GM10248 (cell line): ENCODE data around the gene MCF2L.

Source experiments
- CTCF ChIA-PET: fragments of 300-600 bp; sonication (Branson Sonifier 250); formaldehyde crosslinking; extraction: SDS; loops from one replicate; lab custom pipeline; 2021; ENCODE audit warnings: antibody characterized with exemption; lab: Yijun Ruan, JAX
- POLR2A ChIA-PET: fragments of 350-650 bp; sonication (Branson Sonifier 250); formaldehyde crosslinking; extraction: SDS; loops from one replicate; lab custom pipeline; 2020; ENCODE audit warnings: antibody characterized with exemption; lab: Yijun Ruan, JAX
- DNase-seq: peaks from one replicate; pipeline ENCODE4 v3.0.0; 2012; ENCODE audit errors: extremely low spot score
- TF ChIP-seq, protein P1 (sequence below): IDR thresholded peaks from 2 replicates; pipeline ENCODE4 v1.5.1; 2012; ENCODE audit warnings: mild to moderate bottlenecking, low read depth; ENCODE audit errors: extremely low read depth, missing control alignments, control extremely low read depth

MCF2L gene

DNA sequence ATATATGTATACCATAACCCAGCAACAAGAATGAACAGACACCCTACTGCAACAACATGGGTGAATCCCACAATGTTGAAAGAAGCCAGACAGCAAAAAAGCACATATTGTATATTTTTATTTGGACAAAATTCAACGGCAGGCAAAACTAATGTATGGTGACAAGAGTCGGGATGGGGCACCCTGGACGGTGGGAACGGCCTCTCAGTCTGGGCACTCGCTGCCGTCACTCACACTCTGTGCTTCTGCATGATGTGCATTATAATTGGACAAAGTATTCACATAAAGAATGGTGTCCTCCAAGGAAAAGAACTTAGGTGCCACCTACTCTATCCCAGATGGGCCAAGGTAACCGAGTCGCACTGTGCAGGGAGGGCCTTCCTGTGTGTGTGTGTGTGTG, 71.0 kb downstream of the MCF2L start:
- TF ChIP-seq, protein P1, sequence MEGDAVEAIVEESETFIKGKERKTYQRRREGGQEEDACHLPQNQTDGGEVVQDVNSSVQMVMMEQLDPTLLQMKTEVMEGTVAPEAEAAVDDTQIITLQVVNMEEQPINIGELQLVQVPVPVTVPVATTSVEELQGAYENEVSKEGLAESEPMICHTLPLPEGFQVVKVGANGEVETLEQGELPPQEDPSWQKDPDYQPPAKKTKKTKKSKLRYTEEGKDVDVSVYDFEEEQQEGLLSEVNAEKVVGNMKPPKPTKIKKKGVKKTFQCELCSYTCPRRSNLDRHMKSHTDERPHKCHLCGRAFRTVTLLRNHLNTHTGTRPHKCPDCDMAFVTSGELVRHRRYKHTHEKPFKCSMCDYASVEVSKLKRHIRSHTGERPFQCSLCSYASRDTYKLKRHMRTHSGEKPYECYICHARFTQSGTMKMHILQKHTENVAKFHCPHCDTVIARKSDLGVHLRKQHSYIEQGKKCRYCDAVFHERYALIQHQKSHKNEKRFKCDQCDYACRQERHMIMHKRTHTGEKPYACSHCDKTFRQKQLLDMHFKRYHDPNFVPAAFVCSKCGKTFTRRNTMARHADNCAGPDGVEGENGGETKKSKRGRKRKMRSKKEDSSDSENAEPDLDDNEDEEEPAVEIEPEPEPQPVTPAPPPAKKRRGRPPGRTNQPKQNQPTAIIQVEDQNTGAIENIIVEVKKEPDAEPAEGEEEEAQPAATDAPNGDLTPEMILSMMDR: no peak
- ChIA-PET POLR2A (no interaction called here), CTCF (interaction anchor here (1.8 kb wide), 1 partner anchor 10 kb away, joined by 4 read pairs; no protein-coding TSS in a partner anchor)
- no peak for DNase-seq

DNA sequence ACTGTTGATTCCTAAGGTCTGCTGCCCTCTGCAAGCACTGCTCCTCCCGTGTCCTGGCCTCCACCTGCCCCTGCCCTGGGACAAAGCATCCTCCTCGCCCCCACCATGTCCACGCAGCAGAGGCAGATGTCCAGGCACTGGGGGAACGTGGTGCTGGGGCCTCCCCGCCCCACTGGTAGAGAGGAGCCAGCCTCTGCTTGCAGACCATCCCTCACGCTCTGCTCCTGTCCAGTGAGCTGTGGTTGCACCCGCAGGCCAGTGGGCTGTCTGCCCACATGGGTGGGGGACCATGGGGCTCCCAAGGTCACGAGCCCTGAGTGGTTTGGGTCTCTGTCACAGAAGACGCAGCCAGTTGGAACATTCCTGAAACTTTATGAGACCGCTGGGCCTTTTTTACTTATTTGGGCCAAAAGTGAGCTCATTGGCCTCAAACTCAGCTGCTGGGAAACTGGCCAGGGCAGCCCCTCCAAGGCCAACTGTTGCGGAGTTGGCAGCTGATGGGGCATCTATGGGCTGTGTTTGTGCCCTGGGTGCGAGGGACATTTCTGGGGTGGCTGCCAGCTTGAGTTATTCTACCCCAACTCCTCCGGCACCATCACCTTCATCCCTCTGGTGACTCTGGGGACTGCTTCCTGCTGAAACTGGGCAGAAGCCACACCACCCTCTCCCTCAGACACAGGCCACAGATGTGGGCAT, 71.7 kb downstream of the MCF2L start:
- ChIA-PET POLR2A (no interaction called here), CTCF (interaction anchor here (1.5 kb wide), 1 partner anchor 13 kb away, joined by 3 read pairs; no protein-coding TSS in a partner anchor)
- TF ChIP-seq, protein P1: no peak
- DNase-seq: no peak

DNA sequence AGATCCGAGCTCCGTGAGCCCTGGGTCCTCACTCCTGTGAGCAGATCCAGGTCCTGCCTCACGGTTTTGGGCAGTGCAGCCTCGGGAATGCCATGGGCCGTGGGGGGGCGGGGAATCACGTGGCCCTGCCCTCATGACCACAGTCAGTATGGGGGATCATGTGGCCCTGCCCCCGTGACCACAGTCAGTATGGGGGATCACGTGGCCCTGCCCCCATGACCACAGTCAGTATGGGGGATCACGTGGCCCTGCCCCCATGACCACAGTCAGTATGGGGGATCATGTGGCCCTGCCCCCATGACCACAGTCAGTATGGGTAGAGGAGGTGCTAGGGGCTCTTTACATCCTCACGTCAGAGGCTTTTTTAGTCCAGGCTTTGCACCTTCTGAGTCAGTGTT, 72.3 kb downstream of the MCF2L start:
- DNase-seq: no peak
- TF ChIP-seq, protein P1: no peak
- ChIA-PET POLR2A (no interaction called here), CTCF (interaction anchor here (1.0 to 1.5 kb wide), 2 partner anchors 12 to 13 kb away, joined by 3 read pairs; no protein-coding TSS in a partner anchor)

DNA sequence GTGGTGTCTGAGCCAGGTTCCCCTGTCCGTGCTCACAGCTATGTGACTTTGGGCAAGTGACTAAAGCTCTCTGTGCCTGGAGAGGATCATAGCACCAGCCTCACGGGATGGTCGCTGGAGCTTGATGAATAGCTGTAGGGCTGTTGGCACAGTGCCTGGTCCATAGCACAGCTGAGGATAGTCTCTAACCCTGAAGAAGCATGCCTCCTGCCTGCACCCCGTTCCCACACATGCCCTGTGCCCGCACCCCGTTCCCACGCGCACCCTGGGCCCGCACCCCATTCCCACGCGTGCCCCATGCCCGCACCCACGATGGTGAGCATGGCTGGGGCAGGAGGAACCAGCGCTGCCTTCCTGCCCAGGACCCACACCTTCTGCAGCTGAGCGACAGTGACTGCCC, 72.9 kb downstream of the MCF2L start:
- TF ChIP-seq, protein P1: no peak
- ChIA-PET POLR2A (no interaction called here), CTCF (interaction anchor here (1.0 to 1.5 kb wide), 2 partner anchors 12 to 14 kb away, joined by 3 read pairs; no protein-coding TSS in a partner anchor)
- DNase-seq: no peak

DNA sequence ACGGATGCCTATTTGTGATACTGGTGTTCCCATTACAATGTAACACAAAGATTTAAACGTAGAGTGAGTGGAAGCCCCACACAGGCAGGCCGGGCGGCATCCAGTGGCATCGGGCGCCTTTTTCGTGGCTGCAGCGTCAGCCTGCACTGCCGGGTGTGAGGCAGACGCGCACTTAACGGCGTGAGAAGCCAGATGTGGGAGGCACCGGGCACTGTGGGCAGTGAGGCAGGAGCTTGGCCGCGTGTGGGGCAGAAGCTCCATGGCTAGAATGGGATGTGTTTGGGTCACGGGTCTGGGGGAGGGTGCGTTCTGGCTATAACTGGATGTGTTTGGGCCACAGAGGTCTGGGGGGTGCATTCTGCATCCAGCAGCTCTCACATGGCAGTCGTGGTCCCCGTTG, 73.4 kb downstream of the MCF2L start:
- TF ChIP-seq, protein P1: no peak
- ChIA-PET POLR2A (no interaction called here), CTCF (interaction anchor here (1.0 kb wide), 1 partner anchor 13 kb away, joined by 3 read pairs; no protein-coding TSS in a partner anchor)
- DNase-seq: no peak

DNA sequence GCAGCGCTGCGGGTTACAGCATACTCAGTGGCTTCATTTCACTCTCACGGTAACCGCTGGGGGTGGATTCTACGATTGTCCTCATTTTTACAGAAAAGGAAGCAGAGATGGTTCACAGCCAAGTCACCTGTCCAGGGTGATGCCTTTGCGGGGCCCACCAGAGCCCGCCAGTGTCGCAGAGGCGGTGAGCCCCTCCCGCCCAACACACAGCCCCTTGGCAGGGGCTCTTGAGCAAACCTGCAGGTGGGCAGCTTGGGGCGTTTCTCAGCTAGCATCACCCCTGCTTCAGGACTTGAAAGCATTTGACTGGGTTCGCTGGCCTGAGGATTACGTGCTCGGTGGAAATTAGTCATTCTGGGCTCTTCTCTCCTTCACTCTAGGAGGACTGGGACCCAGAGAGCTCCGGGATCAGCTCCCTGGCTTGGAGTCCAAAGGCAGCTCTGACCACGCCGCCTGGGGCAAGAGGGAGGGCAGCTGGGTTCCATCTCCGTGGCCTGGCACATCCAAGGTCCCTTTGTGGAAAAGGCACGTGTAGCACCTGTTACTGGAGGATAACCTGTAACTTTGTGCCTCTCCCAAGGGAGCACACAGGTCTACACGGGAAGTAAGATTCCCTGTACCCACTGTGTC, 74.1 kb downstream of the MCF2L start:
- POLR2A ChIA-PET: interaction anchor here (1.2 kb wide), 1 partner anchor 12 kb away, joined by 3 read pairs; no protein-coding TSS in a partner anchor
- CTCF ChIA-PET: no interaction called here
- TF ChIP-seq, protein P1: no peak

More for the DNA sequence above, 74.1 kb downstream of the MCF2L start:
- no peak for DNase-seq
